ENCODE results near the gene GLI3.

GLI3 gene

DNA sequence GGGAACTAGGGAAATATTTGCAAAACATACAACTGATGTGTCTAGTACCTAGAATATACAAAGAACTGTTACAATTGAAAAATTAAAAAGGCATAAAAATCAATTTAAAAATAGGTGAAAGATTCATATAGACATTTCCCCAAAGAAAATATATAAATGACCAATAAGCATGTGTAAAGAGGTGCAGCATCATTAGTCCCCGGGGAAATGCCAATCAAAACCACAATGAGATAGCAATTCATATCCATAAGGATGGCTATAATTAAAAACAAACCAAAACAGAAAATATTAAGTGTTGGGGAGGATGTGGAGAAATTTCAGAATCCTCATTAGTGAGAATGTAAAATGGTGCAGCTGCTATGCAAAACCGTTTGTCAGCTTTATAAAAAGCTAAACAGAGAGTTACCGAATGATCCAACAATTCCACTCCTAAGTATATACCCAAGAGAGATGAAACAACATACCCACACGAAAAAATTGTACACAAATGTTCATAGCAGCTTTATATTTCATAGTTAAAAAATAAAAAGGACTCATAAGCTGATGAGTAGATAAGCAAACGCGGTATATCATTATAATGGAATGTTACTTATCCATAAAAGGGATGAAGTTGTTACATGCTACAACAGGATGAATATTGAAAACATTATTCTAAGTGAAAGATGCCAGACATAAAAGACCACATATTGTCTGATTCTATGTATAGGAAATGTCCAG, 324.0 kb downstream of the GLI3 start:
- no peak for DNase-seq

GRCh38 chr7:41912426-41912825, 324.6 kb downstream of the GLI3 start:
- DNase-seq = no peak

DNA sequence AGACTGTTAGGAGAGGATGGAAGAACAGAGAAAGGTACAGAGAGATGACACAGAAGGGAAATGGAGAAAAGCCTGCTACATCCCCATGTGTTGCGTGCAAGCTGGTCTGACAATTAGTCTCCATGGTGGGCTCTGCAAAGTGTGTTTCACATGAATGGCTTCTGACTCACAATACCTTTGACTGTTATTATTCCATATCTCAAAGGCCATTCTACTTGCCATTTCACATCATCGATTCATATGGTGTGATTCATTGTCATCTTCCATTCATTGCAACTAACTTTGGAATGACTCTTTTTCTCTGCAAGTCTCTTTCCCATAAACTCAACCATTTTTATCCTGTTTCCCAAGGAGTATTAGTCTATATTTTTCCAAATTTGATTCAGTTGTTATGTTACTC, 325.2 kb downstream of the GLI3 start:
- no peak for DNase-seq

Data from activated CD4-positive, alpha-beta T cell treated with anti-CD3 and anti-CD28 coated beads for 1 hour (primary cell).